Fibroblast of peridontal ligament (primary cell): ENCODE measurements around the gene SGPP1.
"Not testable (repeated sequence)": the region's sequence is repeated elsewhere in the genome, so short reads cannot be mapped to it uniquely, and the experiment has no call there.

Experiments used
- DNase-seq: peaks from one replicate; pipeline ENCODE4 v3.0.0-alpha.2; 2010; ENCODE audit errors: extremely low read depth

Gene SGPP1

DNA sequence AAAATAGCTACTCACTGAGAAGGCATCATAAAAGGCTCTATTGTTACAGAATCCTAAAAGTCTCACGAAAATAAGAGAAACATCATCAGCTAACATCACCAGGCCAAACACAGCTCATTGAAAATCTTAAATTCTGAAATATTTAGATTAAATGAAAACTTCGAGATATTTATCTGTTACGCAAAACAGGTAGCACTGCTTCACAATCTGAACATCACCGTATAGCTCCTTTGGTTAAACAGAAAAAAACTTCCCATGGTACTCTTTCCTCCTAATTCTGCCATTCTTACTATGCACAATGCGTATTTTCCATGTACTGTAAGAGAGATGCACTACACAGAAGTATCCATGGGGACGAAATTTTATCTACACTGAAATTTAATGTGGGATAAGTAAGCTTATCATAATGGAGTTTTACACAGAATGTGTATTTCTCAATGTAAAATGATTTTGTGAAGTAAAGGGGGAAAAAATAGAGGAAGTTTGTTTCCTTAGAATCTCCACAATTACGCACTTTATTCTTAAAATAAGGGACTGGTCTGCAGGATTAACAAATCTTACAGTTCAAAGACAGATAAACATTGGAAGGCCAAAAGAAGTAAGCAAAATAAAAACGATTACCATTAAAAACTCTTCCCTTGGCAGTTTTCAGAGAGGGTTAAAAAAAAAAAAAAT lies 1.9 kb downstream of the SGPP1 start:
- peak; percentile 25 for DNase-seq

DNA sequence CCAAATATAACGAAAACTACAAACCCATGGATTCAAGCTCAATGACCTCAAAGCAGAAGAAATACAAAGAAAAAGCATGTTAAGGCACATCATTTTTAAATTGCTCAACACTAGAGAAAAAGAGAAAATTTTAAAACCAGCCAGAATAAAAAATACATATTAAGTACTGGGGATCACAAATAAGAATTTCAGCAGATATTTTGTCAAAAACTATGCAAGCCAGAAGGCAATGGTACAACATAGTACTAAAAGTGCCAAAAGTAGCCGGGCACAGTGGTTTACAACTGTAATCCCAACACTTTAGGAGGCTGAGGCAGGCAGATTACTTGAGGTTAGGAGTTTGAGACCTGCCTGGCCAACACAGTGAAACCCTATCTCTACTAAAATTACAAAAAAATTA lies 10.2 kb downstream of the SGPP1 start:
- DNase-seq = peak; percentile 39

DNA sequence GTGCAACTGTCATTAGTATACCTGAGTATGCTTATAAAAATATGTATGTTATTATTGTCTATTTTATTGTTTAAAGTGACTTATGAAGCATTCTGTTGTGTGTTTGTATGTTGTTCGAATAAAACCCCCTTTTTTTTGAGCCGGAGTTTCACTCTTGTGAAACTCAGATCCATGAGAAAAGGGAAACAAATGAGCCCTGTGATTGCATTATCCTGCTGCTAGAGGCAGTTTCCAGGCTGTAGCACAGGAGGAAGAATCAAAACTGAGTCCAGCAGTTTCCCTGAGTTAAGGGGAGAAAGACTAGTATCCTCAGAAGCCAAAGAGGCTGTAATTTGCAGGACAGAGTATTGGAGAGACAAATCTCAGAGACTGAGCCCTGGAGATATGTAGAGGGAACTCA lies 12.5 kb downstream of the SGPP1 start:
- no peak for DNase-seq

DNA sequence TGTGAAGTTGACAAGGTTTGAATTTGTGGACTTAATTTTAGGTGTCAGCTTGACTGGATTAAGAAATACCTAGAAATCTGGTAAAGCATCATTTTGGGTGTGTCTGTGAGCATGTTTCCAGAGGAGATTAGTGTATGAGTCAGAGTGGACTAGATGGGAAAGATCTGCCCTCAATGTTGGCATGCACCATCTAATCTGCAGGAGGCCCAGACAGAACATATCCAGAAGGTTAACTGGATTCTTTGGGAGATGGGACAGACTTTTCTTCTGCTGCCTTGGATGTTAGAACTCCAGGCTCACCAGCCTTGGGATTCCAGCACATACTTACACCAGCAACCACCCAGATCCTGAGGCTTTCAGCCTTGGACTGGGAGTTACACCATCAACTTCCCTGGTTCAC lies 14.1 kb downstream of the SGPP1 start:
- DNase-seq = peak; percentile 77

DNA sequence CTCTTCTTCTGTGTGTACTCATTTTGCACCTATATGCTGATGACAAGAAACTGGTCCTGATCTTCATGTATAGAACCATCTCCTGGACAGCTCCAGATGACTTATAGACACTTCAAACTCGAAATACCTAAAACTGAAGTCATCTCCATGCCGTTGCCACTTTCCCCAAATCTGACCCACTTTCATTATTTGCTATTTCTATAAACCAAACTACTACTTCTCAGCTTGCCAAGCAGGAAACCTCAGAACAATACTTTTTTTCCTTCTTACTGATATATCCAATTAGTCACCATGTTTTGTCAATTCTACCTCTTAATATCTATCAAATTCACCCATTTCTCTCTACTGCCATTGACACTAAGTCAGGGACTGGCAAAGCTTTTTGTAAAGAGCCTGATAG lies 14.8 kb downstream of the SGPP1 start:
- DNase-seq = peak; percentile 22

DNA sequence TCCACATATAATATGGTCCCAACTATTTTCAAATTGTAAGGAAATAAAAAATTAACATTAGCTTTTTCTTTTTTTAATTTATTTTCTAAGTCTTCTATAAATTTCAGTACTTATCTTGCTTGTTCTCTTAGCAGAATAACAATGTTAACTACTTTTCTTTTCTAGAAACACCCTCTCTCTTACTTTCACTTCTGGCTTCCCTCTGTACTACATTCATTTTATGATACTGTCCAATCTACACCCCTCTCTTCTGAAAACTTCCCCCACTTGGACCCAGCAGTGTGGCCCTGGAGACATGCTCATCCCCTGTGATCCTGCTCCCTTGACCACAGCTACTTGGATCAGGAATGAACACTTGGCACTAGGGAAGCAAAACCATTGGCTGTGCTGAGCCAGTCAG lies 15.7 kb downstream of the SGPP1 start:
- DNase-seq = peak; percentile 9

DNA sequence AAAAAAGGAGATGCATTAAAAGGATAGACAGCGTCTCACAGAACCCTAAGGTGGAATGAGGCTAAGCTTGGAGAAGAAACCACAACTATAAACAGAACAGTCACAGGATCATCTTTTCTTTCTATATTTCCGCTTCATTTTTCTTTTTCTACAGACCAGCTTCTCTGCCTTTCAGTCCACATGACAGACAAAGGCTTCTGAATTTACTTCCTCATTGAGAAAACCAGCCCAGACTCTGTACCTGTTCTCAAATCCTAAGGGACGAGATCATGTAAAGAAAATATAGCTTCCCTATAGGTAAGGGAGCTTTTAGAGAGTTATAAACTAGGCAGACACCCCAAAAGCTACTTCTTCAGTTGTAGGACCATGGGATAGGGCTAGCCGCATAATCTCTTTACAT lies 17.4 kb downstream of the SGPP1 start:
- DNase-seq = no peak

DNA sequence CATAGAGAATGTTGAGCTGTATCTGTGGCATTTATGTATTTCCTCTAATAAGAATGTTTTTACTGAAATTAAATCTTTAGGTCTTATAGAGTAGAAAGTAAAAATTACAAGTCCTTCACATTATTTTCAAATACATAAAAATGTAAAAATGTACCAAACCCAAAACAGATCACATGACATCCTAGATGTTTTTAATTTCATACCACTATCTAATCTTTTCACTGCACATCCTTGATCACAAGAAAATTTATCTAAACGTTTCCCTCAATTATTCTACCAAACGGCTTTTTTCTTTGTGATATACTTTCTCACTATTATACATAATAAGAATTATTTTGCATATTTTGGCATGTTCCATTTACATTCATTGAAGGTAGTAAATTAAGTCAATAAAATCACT lies 18.3 kb downstream of the SGPP1 start:
- DNase-seq = no peak

DNA sequence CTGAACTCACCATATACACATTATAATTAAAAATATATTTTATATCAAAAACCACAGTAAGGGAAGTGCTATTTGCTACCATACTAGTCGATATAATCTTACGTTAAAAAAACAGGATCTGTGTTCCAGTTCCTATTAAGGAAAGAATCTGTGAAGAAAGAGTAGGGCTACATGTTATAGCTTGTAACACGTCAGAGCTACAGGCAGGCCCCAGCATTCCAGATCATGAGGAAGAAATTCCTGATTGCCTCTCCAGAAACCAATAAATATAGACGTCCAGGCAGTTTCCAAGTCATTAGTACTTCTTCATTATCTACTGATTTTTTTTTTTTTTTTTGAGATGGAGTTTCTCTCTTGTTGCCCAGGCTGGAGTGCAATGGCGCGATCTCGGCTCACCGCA lies 20.6 kb downstream of the SGPP1 start:
- DNase-seq = no peak

DNA sequence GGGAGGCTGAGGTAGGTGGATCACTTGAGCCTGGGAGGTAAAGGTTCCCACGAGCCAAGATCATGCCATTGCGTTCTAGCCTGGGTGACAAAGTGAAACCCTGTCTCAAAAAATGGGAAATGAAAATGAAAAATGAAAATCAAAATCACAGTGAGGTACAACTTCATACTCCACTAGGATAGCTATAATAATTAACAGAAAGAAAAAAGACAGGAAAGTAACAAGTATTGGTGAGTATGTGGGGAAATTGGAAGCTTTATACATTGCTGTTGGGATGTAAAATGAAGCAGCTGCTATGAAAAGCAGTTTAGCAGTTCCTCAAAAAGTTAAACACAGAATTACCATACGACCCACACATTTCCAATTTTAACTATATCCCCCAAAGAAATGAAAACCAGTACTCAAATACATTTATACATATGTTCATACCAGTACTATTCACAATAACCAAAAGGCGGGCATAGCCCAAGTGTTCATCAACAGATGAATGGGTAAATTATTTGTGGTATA lies 22.2 kb downstream of the SGPP1 start:
- DNase-seq = no peak

DNA sequence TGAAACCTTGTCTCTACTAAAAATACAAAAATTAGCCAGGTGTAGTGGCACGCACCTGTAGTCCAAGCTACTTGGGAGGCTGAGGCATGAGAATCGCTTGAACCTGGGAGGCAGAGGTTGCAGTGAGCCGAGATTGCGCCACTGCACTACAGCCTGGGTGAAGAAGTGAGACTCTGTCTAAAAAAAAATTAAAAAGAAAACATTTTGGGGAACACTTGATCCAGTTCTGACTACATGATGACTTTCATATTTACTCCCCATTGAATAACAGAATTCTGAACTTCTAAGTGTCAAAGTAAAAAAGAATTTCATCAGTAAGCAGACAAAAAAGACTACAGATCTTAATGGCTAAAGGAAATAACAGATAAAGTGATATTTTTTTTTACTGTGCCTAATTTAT lies 25.3 kb downstream of the SGPP1 start:
- DNase-seq = not testable (repeated sequence)

DNA sequence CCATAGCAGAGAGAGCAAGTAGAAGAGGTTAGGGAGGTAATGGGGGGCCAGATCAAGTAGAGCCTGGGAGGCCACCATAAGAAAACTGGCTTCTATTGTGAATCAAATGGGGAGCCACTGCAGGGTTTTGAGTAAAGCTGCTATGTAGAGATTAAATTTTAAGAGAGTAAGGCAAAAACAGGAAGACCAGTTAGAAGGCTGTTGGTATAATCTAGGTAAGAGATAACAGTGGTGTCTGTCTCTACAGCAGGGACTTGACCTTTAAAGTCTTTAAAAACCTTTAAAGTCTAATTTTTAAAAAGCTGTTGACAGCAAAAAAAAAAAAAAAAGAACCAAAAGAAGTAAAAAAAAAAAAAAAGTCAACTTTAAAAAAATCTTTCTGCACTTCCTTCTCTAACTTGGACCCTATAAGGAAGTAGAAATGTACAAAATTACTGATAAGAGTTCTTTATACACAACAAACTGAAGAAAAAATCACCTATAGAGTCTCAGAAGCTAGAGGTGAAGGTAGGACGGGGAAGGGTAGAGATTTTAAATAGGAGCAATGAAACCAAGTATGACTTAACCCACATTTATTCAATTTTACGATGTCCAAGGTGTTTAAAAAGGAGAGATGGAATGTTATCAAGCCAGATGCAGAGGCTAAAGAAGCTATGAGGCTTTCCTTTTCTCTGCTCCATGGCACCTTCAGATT lies 26.1 kb downstream of the SGPP1 start:
- DNase-seq = no peak

DNA sequence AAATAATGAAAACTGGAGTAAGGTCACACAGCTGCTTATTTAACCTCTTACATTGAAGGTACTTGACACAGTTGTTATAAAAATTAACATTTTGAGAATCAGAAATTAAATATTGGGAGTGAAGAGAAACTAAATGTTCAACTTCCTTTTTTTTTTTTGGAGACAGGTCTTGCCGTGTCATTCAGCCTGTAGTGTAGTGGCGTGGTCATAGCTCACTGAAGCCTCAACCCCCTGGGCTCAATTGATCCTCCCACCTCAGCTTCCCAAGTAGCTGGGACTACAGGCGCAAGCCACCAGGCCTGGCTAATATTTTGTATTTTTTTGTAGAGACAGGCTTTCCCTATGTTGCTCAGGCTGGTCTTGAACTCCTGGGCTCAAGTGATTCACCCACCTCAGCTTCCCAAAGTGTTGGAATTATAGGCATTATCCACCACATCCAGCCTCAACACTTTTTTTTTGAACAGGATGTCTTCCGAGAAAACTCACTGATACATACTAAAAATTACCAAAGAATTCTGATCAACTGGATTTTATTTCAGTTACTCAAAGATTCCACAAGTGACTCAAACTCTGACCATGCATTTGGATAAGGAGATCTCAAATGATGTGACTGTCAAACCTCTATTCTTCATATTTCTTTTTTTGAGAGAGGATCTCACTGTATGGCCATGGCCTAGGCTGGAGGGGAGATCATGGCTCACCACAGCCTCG lies 35.4 kb downstream of the SGPP1 start:
- no peak for DNase-seq

DNA sequence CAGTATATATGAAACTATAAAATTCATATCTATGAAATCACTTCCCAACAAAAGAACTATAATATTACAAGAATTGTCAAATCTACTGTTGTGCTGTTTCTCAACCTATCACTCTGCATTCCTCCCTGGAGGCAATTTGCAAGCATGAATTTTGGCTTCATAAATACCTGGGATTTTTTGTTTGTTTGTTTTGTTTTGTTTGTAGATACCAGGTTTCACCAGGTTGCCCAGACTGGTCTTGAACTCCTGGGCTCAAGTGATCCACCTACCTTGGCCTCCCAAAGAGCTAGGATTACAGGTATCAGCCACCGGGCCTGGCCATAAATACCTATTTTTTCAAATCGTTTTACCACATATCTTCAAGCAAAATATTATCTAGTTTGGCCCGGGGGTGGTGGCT lies 38.7 kb downstream of the SGPP1 start:
- DNase-seq = no peak

DNA sequence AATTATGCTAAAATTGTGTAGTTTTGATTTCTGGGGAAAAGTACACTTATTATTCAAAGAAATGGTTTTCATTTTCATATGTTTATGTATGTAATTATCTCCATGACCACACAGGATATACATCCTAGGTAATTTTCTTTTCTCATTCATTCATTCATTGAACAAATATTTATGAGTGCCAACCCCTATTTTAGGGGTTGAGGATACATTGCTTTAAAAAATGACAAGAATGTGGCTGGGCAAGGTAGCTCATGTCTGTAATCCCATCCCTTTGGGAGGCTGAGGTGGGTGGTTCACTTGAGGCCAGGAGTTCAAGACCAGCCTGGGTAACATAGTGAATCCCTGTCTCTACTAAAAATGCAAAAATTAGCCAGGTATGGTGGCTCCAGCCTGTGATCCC lies 40.9 kb downstream of the SGPP1 start:
- no peak for DNase-seq

DNA sequence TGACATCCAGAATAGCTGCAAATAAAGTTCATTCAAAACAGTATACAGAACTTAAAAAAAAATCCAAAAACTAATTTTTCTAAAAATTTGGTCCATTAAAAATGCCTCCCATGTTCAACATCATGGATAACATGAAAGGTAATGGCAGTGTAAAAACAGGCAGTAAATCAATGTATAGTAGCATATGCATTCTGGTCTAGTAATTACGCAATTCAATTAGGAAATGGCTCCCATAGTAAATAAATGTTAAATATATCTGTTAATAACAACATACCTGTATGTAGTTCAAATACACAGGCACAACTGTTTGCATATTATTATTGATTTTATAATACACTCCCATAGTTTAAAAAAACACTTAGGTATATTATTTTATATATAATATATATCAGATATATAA lies 42.5 kb downstream of the SGPP1 start:
- DNase-seq = no peak

DNA sequence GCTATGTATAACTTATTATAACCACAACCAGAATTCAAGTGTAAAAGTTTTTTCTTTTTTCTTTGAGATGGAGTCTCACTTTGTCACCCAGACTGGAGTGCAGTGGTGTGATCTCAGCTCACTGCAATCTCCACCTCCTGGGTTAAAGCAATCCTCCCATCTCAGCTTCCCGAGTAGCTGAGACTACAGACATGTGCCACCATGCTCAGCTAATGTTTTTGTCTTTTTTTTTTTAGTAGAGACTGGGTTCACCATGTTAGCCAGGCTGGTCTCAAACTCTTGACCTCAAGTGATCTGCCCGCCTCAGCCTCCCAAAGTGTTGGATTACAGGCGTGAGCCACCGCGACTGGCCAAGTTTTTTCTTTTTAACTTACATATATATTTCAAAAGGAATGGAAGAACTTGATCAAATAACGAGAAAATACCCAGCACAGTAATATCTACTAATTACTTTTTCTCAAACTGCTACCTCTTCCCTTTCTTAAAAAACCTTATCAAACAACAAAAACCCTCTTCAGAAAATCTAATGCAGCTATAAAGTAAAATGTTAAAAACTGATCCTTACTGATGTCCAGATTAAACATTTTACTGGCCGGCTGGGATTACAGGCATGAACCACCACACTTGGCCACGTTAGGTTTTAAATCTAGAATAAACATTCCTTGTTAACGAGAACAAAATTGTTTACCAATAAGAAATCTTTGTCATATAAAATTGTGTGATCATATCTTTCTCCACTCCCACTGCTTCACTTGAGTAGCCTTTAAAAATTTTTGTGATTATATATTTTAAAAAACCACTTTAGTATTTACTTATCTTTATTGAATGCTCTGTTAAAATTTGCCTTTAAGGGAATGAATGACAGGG lies 44.9 kb downstream of the SGPP1 start:
- no peak for DNase-seq

DNA sequence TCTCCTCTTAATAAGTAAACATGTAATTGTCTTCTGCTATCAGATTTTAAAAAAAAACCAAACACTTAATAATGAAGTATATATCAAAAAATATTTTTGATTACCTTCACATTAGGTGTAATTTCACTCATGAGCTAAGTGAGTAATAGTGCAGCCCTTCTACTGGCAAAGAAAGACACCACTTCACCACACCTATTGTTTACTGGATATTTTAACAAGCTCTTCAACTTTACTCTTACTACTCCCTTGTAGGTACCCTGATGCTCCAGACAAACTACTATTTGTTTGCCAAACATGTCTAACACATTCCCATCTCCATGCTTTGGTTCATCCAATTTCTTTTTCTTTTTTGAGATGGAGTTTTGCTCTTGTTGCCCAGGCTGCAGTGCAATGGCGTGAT lies 49.3 kb downstream of the SGPP1 start:
- DNase-seq = no peak

DNA sequence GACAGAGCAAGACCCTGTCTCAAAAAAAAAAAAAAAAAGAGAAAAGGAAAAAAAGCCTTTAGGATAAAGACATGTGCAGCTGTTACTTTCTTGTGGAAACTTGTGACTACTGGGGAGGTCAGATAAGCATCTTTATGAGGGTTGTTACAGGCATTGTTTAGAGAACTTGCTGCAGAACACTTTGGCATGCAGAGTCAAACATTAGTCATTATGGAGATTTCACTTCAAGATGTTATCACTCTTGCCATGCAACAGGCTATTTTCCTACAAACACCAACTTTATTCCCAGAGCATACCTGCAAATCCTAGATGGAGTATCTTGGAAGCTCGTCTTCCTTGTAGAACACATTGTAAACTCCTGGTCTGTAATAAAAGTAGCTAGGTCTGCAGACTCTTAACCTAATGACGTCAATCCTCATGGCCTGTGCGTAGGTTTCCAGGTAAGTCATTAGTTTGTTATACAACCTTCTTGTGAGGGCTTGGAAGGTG lies 49.9 kb downstream of the SGPP1 start:
- peak; percentile 13 for DNase-seq

DNA sequence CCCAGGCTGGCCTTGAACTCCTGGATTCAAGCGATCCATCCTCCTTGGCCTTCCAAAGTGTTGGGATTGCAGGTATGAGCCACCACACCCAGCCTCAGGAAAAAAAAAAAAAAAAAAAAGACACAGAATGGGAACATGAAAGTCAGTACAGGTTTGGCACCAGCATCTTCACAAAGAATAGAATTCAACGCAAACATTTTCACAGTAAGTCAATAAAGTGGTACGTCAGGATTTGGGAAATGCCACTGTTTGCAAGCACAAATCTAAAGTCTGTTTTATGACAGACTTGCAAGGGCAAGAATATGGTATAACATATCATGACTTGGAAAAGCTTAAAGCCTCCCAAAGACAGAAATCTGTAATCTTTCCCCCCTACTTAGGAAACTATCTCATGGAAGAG lies 51.2 kb downstream of the SGPP1 start:
- no peak for DNase-seq

DNA sequence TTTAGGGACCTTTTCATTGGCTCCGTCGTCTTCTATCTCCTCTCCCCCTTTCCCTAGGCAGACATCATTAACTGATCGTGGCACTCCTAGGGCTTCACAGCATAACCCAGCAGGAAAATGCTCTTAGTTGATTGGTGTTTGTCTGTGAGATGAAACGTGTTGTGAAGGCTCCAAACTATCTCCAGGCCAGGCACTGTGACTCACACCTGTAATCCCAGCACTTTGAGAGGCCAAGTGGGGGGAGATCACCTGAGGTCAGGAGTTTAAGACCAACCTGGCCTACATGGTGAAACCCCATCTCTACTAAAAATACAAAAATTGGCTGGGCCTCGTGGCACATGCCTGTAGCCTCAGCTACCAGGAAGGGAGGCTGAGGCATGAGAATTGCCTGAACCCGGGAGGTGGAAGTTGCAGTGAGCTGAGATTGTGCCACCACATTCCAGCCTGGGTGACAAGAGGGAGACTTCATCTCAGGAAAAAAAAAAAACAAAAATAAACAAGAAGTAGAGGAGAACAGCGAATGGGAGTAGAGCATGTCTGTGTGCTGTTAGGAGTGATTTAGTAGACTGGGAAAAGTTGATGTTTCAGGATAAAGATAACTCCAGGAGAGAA lies 53.9 kb downstream of the SGPP1 start:
- DNase-seq = no peak
